ENCODE results near the gene PRF1.

PRF1 gene

GRCh38 chr10:70600512-70601395, 1.8 kb downstream of the PRF1 start:
- TF ChIP-seq TAF1 (IDR thresholded peaks at IDR 0.05; ENCODE audit: low read depth): no peak
- no peak for TF ChIP-seq NFIC (IDR thresholded peaks at IDR 0.05)
- TF ChIP-seq CEBPB (IDR thresholded peaks at IDR 0.05): no peak
- no peak for TF ChIP-seq RAD21 (IDR thresholded peaks at IDR 0.05; ENCODE audit: low read depth)
- no peak for TF ChIP-seq USF1 (IDR thresholded peaks at IDR 0.05)
- TF ChIP-seq CREB1 (IDR thresholded peaks at IDR 0.05; ENCODE audit: low read depth): no peak
- TF ChIP-seq ZBTB7A (IDR thresholded peaks at IDR 0.05; ENCODE audit: low read depth): no peak
- TF ChIP-seq FOXM1 (IDR thresholded peaks at IDR 0.05; ENCODE audit: borderline replicate concordance, low read depth): no peak
- TF ChIP-seq REST (IDR thresholded peaks at IDR 0.05; ENCODE audit: low read depth): no peak
- no peak for TF ChIP-seq MAX (IDR thresholded peaks at IDR 0.05)
- no peak for TF ChIP-seq EP300 (IDR thresholded peaks at IDR 0.05; ENCODE audit: borderline replicate concordance)
- TF ChIP-seq TCF12 (IDR thresholded peaks at IDR 0.05; ENCODE audit: low read depth): no peak
- no peak for TF ChIP-seq TEAD4 (IDR thresholded peaks at IDR 0.05)
- TF ChIP-seq EGR1 (IDR thresholded peaks at IDR 0.05): no peak
- no peak for TF ChIP-seq YY1 (IDR thresholded peaks at IDR 0.05; ENCODE audit: low read depth)

- no peak for TF ChIP-seq ZBTB7A (IDR thresholded peaks at IDR 0.05; ENCODE audit: low read depth)
- TF ChIP-seq TCF12 (IDR thresholded peaks at IDR 0.05; ENCODE audit: low read depth): no peak
- no peak for TF ChIP-seq NFIC (IDR thresholded peaks at IDR 0.05)
- TF ChIP-seq MAX (IDR thresholded peaks at IDR 0.05): no peak
- TF ChIP-seq RAD21 (IDR thresholded peaks at IDR 0.05; ENCODE audit: low read depth): no peak
- TF ChIP-seq TAF1 (IDR thresholded peaks at IDR 0.05; ENCODE audit: low read depth): no peak
Measured at GRCh38 chr10:70599791-70600190, 2.8 kb downstream of the PRF1 start.

GRCh38 chr10:70599319-70599718, 3.2 kb downstream of the PRF1 start:
- TF ChIP-seq TEAD4 (IDR thresholded peaks at IDR 0.05) (no peak), ZBTB7A (IDR thresholded peaks at IDR 0.05; ENCODE audit: low read depth) (no peak), EGR1 (IDR thresholded peaks at IDR 0.05) (no peak), MAX (IDR thresholded peaks at IDR 0.05) (no peak), NFIC (IDR thresholded peaks at IDR 0.05) (no peak), CREB1 (IDR thresholded peaks at IDR 0.05; ENCODE audit: low read depth) (no peak), TCF12 (IDR thresholded peaks at IDR 0.05; ENCODE audit: low read depth) (no peak), CEBPB (IDR thresholded peaks at IDR 0.05) (no peak)

- TF ChIP-seq EGR1 (IDR thresholded peaks at IDR 0.05) (no peak), TCF12 (IDR thresholded peaks at IDR 0.05; ENCODE audit: low read depth) (no peak), YY1 (IDR thresholded peaks at IDR 0.05; ENCODE audit: low read depth) (no peak), EP300 (IDR thresholded peaks at IDR 0.05; ENCODE audit: borderline replicate concordance) (no peak), NFIC (IDR thresholded peaks at IDR 0.05) (no peak), CREB1 (IDR thresholded peaks at IDR 0.05; ENCODE audit: low read depth) (no peak), TEAD4 (IDR thresholded peaks at IDR 0.05) (no peak), REST (IDR thresholded peaks at IDR 0.05; ENCODE audit: low read depth) (no peak), ZBTB7A (IDR thresholded peaks at IDR 0.05; ENCODE audit: low read depth) (no peak), TAF1 (IDR thresholded peaks at IDR 0.05; ENCODE audit: low read depth) (no peak), MAX (IDR thresholded peaks at IDR 0.05) (no peak)
Measured at GRCh38 chr10:70598857-70599295, 3.7 kb downstream of the PRF1 start.

GRCh38 chr10:70597856-70598815, 4.4 kb downstream of the PRF1 start:
- TF ChIP-seq CREB1 (IDR thresholded peaks at IDR 0.05; ENCODE audit: low read depth) (no peak), USF1 (IDR thresholded peaks at IDR 0.05) (no peak), EP300 (IDR thresholded peaks at IDR 0.05; ENCODE audit: borderline replicate concordance) (no peak), TAF1 (IDR thresholded peaks at IDR 0.05; ENCODE audit: low read depth) (no peak), TEAD4 (IDR thresholded peaks at IDR 0.05) (no peak), EGR1 (IDR thresholded peaks at IDR 0.05) (no peak), TCF12 (IDR thresholded peaks at IDR 0.05; ENCODE audit: low read depth) (no peak), MAX (IDR thresholded peaks at IDR 0.05) (no peak), REST (IDR thresholded peaks at IDR 0.05; ENCODE audit: low read depth) (no peak)
